ENCODE data around the gene MYZAP. TPM values are rescaled to one million over a fixed set of nuclear protein-coding genes. Genes with fewer than 3 reads are reported as not detected.

MYZAP gene
- total and polyA plus RNA-seq, 10 of the 15 experiments (the other 5 are each of a cell fraction or from before 2014, with no cell fraction given), result not detected

DNA sequence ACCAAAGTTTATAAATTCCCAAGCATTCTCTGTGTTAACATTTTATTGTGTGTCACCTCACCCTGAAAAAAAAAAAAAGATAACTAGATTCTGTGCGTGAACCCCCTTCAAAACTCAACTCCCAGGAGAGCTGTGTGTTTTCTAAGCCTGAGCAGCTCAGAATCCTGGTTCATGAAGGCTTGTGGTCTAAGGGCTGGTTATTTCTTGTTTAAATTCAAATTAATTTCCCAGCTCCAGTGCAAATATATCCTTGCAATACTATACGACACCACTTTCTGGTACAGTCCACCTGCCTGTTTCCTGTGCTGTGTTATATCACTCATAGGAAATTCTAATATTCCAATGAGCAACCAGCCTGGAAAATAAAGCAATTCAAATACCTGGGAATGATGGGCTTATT is 23.4 kb upstream of the MYZAP start:
- Histone ChIP-seq H3K27ac (ENCODE audit: control insufficient read depth, insufficient read depth) (no peak overlapping the region), H3K4me2 (ENCODE audit: control insufficient read depth, insufficient read depth) (no peak overlapping the region), H3K9me3 (replicated peaks; ENCODE audit: control insufficient read depth, insufficient read depth, low read length) (no peaks in the 10 kb centered on the region), H4K20me1 (ENCODE audit: control insufficient read depth, insufficient read depth) (no peaks in the 10 kb centered on the region), H3K79me2 (ENCODE audit: control insufficient read depth, insufficient read depth, low read length) (no peaks in the 10 kb centered on the region), H3K4me1 (ENCODE audit: control insufficient read depth, insufficient read depth, low read length) (no peaks in the 10 kb centered on the region), H3K4me3 (no peak overlapping the region), H3K36me3 (ENCODE audit: control insufficient read depth in 2 of 2, insufficient read depth in 2 of 2, low read length in 1 of 2) (no peaks in the 10 kb centered on the region), H2AFZ (ENCODE audit: control insufficient read depth, low read depth, low read length) (no peak overlapping the region), H3K27me3 (replicated peaks in 1 of 2; ENCODE audit: control insufficient read depth in 2 of 2, insufficient read depth in 2 of 2, low read length in 1 of 2) (no peaks in the 10 kb centered on the region), H3K9ac (ENCODE audit: control insufficient read depth, insufficient read depth, low read length) (no peak overlapping the region)
- ATAC-seq (no peak), DNase-seq (ENCODE audit: low read depth, low spot score) (no peak), FAIRE-seq (no peak)
- CTCF ChIA-PET, result interaction anchor here (1.1 to 4.4 kb wide), 2 partner anchors 11 to 26 kb away, joined by 7 to 18 read pairs; no protein-coding TSS in a partner anchor
- no peak for TF ChIP-seq TAF1 (IDR thresholded peaks at IDR 0.05; ENCODE audit: borderline replicate concordance, low read depth, low read length)
- TF ChIP-seq, protein P1, sequence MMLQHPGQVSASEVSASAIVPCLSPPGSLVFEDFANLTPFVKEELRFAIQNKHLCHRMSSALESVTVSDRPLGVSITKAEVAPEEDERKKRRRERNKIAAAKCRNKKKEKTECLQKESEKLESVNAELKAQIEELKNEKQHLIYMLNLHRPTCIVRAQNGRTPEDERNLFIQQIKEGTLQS (IDR thresholded peaks at IDR 0.05; ENCODE audit: borderline replicate concordance, extremely low read depth, low read depth, low read length), result no peak
- no peak for TF ChIP-seq SMAD1 (IDR thresholded peaks at IDR 0.05; ENCODE audit: low read depth, partially characterized antibody)
- TF ChIP-seq POU2F2 (IDR thresholded peaks at IDR 0.05; ENCODE audit: borderline replicate concordance, low read depth, low read length), result no peak
- TF ChIP-seq EED (IDR thresholded peaks at IDR 0.05; ENCODE audit: low read depth), result no peak
- TF ChIP-seq SP1 (IDR thresholded peaks at IDR 0.05; ENCODE audit: low read depth, low read length), result no peak
- TF ChIP-seq KAT2A (conservative IDR thresholded peaks at IDR 0.05; ENCODE audit: control insufficient read depth, low read depth, low read length), result no peak
- TF ChIP-seq MYC (IDR thresholded peaks at IDR 0.05; ENCODE audit: insufficient read depth, insufficient read length, insufficient replicate concordance, low read length, severe bottlenecking), result no peak
- no peak for TF ChIP-seq ZNF217 (IDR thresholded peaks at IDR 0.05)
- no peak for TF ChIP-seq ZNF384 (IDR thresholded peaks at IDR 0.05; ENCODE audit: borderline replicate concordance, low read depth, low read length)
- POLR2A ChIA-PET, result no interaction called here
- RAD21 ChIA-PET (ENCODE audit: unreplicated experiment), result no interaction called here
- SMC1A ChIA-PET (ENCODE audit: uncharacterized antibody, unreplicated experiment), result no interaction called here
- in situ Hi-C loops (cut with MboI), result loop anchor here (10.0 kb wide), 1 partner anchor 297 kb away; no protein-coding TSS in a partner anchor
- intact Hi-C loops (cut with micrococcal nuclease; ENCODE audit: unreplicated experiment), result loop anchor here (10.0 kb wide), 2 partner anchors 167 to 497 kb away; partner anchors contain the start of gene ALDH1A2
- BruUV-seq (replicated peaks), result no TSS peak
- WGBS (ENCODE audit: insufficient coverage, insufficient replicate concordance, low lambda C conversion rate, missing lambda C conversion rate), result 53% methylated on average over 2 of the region's 2 CpGs

Data from GM12878 (cell line).